AG04450 (cell line): ENCODE measurements around the gene TGFBR3. TPM values are rescaled to one million over a fixed set of nuclear protein-coding genes. Genes with fewer than 3 reads are reported as not detected.
"Not testable (repeated sequence)": the region's sequence is repeated elsewhere in the genome, so short reads cannot be mapped to it uniquely, and the experiment has no call there.

ENCODE experiments used
- CTCF ChIA-PET: fragments of 300-600, 350-600 bp; formaldehyde crosslinking; extraction: SDS; loops from one replicate; lab custom pipeline; 2022; ENCODE audit warnings: antibody characterized with exemption, inconsistent platforms; lab: Charles Lee
- POLR2A ChIA-PET: fragments of 350-600 bp; formaldehyde crosslinking; extraction: SDS; loops from one replicate; lab custom pipeline; 2021; ENCODE audit warnings: antibody characterized with exemption, inconsistent platforms; lab: Yijun Ruan, JAX
- DNase-seq: peaks from one replicate; pipeline ENCODE4 v3.0.0-alpha.2; 2011; ENCODE audit warnings: low read depth, low spot score
- H3K27ac ChIP-seq: one replicate; pipeline ENCODE4 v1.5.1; 2012; ENCODE audit warnings: low read depth, low read length, control low read depth
- H3K27me3 ChIP-seq: one replicate; pipeline ENCODE4 v1.6.0; 2012; ENCODE audit warnings: low read length; ENCODE audit not compliant: control insufficient read depth, insufficient read depth
- H3K4me3 ChIP-seq: 2 replicates; pipeline ENCODE4 v1.5.1; 2011; ENCODE audit warnings: mild to moderate bottlenecking, low read depth, low read length, control low read depth
- H3K9me3 ChIP-seq: 2 replicates; pipeline ENCODE4 v1.5.1; 2012; ENCODE audit warnings: low read length; ENCODE audit not compliant: control insufficient read depth, insufficient read depth
- polyA plus RNA-seq: library from polyadenylated mRNA; depleted of rRNA; stranded (reverse); fragments of >200 nt; gene quantifications from 2 replicates; pipeline ENCODE4 v1.2.3, GENCODE V29; 2011
- TF ChIP-seq, protein P1 (sequence below): IDR thresholded peaks from 2 replicates; pipeline ENCODE4 v1.5.1; 2011; ENCODE audit warnings: low read depth, low read length, control low read depth, inconsistent platforms

Gene TGFBR3
- polyA plus RNA-seq, 1 experiment = 36.5 TPM

DNA sequence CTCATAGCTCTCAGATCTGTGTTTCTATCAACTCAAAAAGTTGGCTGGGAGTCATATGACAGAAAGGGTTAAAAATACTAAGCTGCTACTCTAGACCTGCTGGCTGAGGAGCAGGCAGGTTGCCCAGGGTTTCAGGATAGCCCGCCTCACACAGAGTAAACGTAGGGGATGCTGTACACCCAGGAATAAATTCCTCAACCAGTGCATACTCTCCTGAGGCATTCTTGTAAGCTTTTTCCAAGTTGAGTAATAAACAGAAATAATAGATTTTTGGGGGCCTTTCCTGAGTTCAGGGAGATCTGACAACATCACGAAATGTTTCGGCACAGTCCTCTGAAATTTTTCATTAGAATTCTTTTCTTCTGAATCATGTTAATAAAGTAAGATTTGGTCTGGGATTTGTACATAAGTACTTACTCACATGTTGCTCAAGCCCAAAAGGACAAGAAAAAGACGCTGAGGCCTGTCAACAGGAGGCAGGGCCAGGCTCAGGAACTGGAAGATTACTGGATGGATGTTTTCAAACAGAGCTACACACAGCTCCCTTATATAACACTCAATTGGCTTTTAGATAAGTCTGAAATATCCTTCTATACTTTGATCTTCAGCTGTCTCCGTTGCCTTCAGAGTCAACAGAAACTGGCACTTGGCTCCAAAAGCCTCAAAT, 41.0 kb downstream of the TGFBR3 start:
- Histone ChIP-seq H3K9me3 (peaks cover 3% of the 10 kb centered on the region; the same call in 1 of the 2 replicates), H3K27me3 (no peaks in the 10 kb centered on the region), H3K4me3 (no peak overlapping the region), H3K27ac (peak overlapping the region; percentile 47)
- ChIA-PET POLR2A (interaction anchor here (0.7 to 1.7 kb wide), 11 partner anchors 9 to 270 kb away, joined by 3 to 6 read pairs (median 3); partner anchors contain the start of gene TGFBR3), CTCF (interaction anchor here (0.6 to 4.0 kb wide), 7 partner anchors 10 to 333 kb away, joined by 3 to 12 read pairs (median 6); no protein-coding TSS in a partner anchor)
- TF ChIP-seq, protein P1, sequence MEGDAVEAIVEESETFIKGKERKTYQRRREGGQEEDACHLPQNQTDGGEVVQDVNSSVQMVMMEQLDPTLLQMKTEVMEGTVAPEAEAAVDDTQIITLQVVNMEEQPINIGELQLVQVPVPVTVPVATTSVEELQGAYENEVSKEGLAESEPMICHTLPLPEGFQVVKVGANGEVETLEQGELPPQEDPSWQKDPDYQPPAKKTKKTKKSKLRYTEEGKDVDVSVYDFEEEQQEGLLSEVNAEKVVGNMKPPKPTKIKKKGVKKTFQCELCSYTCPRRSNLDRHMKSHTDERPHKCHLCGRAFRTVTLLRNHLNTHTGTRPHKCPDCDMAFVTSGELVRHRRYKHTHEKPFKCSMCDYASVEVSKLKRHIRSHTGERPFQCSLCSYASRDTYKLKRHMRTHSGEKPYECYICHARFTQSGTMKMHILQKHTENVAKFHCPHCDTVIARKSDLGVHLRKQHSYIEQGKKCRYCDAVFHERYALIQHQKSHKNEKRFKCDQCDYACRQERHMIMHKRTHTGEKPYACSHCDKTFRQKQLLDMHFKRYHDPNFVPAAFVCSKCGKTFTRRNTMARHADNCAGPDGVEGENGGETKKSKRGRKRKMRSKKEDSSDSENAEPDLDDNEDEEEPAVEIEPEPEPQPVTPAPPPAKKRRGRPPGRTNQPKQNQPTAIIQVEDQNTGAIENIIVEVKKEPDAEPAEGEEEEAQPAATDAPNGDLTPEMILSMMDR = peak; percentile 18; the same call in 1 of the 2 replicates
- peak; percentile 77 for DNase-seq

DNA sequence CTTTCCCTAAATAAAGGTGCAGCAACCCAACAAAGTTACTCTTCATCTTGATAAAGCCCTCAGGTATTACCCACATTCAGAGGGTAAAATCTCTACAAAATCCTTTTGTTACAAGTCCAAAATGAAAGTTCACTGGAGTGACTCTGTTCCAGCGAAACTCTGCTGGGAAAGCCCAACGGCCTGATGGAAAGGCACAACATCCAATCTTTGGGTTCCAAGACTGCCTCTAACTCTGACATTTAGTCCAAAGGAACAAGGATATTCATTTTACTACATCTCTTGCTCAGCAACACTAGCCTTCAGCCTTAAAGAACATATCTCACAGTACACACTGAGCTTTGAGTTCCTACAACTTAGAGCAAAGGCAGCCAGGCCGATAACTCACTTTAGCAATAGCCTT, 42.1 kb downstream of the TGFBR3 start:
- POLR2A ChIA-PET = interaction anchor here (1.7 kb wide), 1 partner anchor 8 kb away, joined by 4 read pairs; no protein-coding TSS in a partner anchor
- DNase-seq = no peak
- Histone ChIP-seq H3K27me3 (no peaks in the 10 kb centered on the region), H3K9me3 (peaks cover 3% of the 10 kb centered on the region; the same call in 1 of the 2 replicates), H3K27ac (no peak overlapping the region), H3K4me3 (no peak overlapping the region)
- CTCF ChIA-PET = interaction anchor here (0.7 to 2.1 kb wide), 2 partner anchors 62 to 314 kb away, joined by 3 to 4 read pairs; no protein-coding TSS in a partner anchor
- TF ChIP-seq, protein P1 = no peak

DNA sequence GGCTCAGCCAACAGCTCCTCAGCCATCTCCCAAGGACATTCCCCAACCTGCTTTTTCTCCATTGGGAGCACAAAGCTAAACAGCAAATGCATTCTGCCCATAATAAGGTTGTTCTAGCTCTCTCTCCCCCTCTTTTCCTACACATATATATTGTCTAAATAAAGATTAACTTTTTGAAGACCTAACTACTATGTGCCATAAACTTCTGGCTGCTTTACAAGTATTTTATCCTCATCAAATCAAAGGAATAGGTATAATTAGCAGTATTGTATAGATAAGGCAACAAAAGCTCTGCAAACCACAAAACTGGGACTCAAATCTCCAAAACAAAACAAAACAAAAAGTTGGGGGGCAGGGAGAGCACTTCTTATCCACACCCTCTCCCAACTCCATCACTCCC, 43.4 kb downstream of the TGFBR3 start:
- CTCF ChIA-PET = interaction anchor here (0.5 to 1.7 kb wide), 4 partner anchors 47 to 906 kb away, joined by 3 to 7 read pairs (median 4); no protein-coding TSS in a partner anchor
- TF ChIP-seq, protein P1 = no peak
- Histone ChIP-seq H3K27ac (no peak overlapping the region), H3K27me3 (no peaks in the 10 kb centered on the region), H3K9me3 (peaks cover 3% of the 10 kb centered on the region; the same call in 1 of the 2 replicates), H3K4me3 (no peak overlapping the region)
- POLR2A ChIA-PET = interaction anchor here (0.6 kb wide), 1 partner anchor 73 kb away, joined by 3 read pairs; no protein-coding TSS in a partner anchor
- DNase-seq = no peak

DNA sequence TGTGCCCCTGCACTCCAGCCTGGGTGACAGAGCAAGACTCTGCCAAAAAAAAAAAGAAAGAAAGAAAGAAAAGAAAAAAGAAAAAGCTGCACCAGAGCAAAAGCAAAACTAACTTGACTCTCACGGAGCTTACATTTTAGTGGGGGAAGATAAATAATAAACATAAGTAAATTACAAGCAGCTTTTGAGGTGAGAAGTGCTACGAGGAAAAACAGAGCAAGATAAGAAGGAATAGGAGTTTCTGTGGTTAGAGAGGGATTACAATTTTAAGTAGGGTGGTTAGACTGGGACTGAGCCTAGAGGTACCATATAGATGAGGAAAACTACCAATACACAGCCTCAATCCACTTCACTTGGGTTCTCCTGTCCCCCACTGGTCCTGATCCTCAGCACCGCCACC, 43.9 kb downstream of the TGFBR3 start:
- Histone ChIP-seq H3K27me3 (no peaks in the 10 kb centered on the region), H3K9me3 (peaks cover 3% of the 10 kb centered on the region; the same call in 1 of the 2 replicates), H3K27ac (no peak overlapping the region), H3K4me3 (no peak overlapping the region)
- ChIA-PET CTCF (interaction anchor here (0.5 to 1.7 kb wide), 4 partner anchors 48 to 329 kb away, joined by 3 to 7 read pairs (median 4); no protein-coding TSS in a partner anchor), POLR2A (interaction anchor here (0.6 kb wide), 1 partner anchor 73 kb away, joined by 3 read pairs; no protein-coding TSS in a partner anchor)
- TF ChIP-seq, protein P1 = no peak
- no peak for DNase-seq

DNA sequence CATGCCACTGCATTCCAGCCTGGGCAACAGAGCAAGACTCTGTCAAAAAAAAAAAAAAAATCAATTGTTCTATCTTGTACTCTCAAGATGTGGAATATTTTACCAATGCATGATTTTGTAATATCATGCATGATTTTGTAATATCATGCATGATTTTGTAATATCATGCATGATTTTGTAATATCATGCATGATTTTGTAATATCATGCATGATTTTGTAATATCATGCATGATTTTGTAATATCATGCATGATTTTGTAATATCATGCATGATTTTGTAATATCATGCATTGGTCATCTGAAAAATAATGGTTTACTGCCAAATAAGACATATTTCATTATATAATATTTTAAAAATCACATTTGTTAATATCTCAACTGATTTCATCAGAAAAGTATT, 45.7 kb downstream of the TGFBR3 start:
- H3K27ac ChIP-seq, POLR2A ChIA-PET, DNase-seq, H3K9me3 ChIP-seq, H3K4me3 ChIP-seq, H3K27me3 ChIP-seq: not testable (repeated sequence)
- CTCF ChIA-PET = interaction anchor here (0.6 to 0.7 kb wide), 2 partner anchors 218 to 326 kb away, joined by 3 to 4 read pairs; no protein-coding TSS in a partner anchor
